Mucosa of descending colon (tissue), 3 donors: ENCODE data around the gene LRP1-AS. TPM values are rescaled to one million over a fixed set of nuclear protein-coding genes. Genes with fewer than 3 reads are reported as not detected.
A peak's percentile ranks its signal among the peaks of the same experiment; 100 is the strongest.

ENCODE experiments used
- ATAC-seq: fragments of 200-7000 bp; cut with Tn5 transposase; one replicate; pipeline ENCODE4 v1.9.1; 2020; ENCODE audit warnings: mild to moderate bottlenecking, moderate library complexity
- DNase-seq, 3 donors: peaks; one replicate each; pipeline ENCODE4 v3.0.0-alpha.2; 2020
- H3K36me3 ChIP-seq: fragments of 200-600 bp; one replicate; pipeline ENCODE4 v1.8.0; 2021; ENCODE audit warnings: low read depth, mild to moderate bottlenecking
- H3K4me1 ChIP-seq: fragments of 200-600 bp; one replicate; pipeline ENCODE4 v1.8.0; 2021; ENCODE audit warnings: low read depth, mild to moderate bottlenecking
- H3K4me3 ChIP-seq: fragments of 200-600 bp; one replicate; pipeline ENCODE4 v1.8.0; 2021; ENCODE audit warnings: mild to moderate bottlenecking
- H3K9me3 ChIP-seq: fragments of 200-600 bp; one replicate; pipeline ENCODE4 v1.8.0; 2021; ENCODE audit warnings: mild to moderate bottlenecking
- intact Hi-C, 2 donors: fragments of 100-400 bp; cut with DNase I in 1 of 2; cut with micrococcal nuclease in 1 of 2; formaldehyde crosslinking; loops; one replicate each; pipeline versions ENCODE4 v1.11.0 to v1.11.1; 2022; cut with DNase I, micrococcal nuclease
- long read RNA-seq, 2 donors: library from polyadenylated mRNA; unstranded; transcript quantifications; one replicate each; pipeline ENCODE4 v2.0.0, GENCODE V29; 2019 to 2021
- total RNA-seq, 3 donors: library from RNA; stranded (reverse); fragmentation: NEBNext Ultra II Directional in 2 of 3; extraction: Animal tissue kit (Norgen Biotek cat#: 25700) in 2 of 3; gene quantifications; one replicate each; pipeline versions ENCODE4 v1.2.1 to v1.2.4, GENCODE V29; 2021 to 2023
- TF ChIP-seq, protein P1 (sequence below): fragments of 200-600 bp; IDR thresholded peaks from one replicate; pipeline ENCODE4 v1.8.0; 2022; ENCODE audit warnings: antibody characterized with exemption, mild to moderate bottlenecking
- donor health status: DM: no; HTN: no; CAD: no; lungs with moderate emphysema.
- donor health status: DM: no; HTN: no; CAD: no.
- donor health status: DM: no; HTN: yes; CAD: no.

The LRP1-AS gene
- total RNA-seq: not detected
- long read RNA-seq, donor 1: 0 reads
- long read RNA-seq, donor 2: 0 reads

DNA sequence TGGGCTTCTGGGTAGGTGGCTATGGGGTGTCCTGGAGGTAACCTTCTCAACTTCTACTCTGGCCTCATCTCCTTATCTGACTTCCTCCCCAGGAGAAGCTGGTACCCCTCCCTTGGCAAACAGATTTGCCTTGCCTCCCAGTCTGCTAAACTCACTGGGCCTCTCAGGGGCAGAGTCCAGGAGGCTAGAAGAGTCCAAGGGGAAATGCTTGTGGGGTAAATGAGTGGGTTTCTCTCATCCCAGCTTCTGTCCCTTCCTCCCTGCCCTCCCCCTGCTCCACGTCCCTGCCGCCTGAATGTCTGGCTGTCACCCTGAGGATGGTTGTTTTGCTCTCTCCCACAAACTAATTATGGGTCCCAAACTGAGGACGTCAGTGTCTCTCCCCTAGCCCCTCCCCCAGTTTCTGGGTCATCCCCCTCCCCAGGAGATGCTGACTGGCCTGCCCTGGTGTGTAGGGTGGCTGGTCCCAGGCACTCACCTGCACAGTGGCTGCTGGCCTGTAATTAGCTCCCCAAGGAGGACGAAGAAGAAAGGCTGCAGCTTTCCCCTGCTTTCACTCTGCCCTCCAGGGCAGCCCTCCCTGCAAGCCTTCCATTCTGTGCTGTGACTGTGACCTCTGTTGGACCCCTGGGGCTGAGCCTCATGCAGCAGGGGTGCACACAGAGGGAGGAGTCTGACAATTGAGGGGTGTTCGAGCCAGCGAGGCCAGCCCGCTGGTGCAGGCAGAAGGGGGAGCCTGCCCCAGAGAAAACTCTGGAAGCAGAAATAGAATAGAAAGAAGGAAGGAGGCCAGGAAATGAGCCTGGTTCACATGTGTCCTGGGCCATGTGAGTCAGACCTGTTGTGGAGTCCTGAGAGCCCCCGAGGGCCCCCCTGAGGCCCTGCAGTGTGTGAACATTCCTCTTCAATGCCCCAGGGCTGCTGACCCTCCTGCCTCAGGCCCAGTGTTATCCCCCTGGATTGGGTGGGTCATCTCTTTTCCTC, at the start of gene LRP1-AS:
LRP1-AS (minus strand) TSS at position 659 of the 984 bp plus-strand sequence.
- peak; percentile 54 to 72 (median 72) for DNase-seq
- Histone ChIP-seq H3K4me3 (no peak within 1 kb of the TSS), H3K4me1 (peaks cover 49% of the 10 kb centered on the region), H3K9me3 (no peaks in the 10 kb centered on the region), H3K36me3 (no peaks in the 10 kb centered on the region)
- peak; percentile 84 for ATAC-seq
- intact Hi-C loops: no loop called here
- TF ChIP-seq, protein P1, sequence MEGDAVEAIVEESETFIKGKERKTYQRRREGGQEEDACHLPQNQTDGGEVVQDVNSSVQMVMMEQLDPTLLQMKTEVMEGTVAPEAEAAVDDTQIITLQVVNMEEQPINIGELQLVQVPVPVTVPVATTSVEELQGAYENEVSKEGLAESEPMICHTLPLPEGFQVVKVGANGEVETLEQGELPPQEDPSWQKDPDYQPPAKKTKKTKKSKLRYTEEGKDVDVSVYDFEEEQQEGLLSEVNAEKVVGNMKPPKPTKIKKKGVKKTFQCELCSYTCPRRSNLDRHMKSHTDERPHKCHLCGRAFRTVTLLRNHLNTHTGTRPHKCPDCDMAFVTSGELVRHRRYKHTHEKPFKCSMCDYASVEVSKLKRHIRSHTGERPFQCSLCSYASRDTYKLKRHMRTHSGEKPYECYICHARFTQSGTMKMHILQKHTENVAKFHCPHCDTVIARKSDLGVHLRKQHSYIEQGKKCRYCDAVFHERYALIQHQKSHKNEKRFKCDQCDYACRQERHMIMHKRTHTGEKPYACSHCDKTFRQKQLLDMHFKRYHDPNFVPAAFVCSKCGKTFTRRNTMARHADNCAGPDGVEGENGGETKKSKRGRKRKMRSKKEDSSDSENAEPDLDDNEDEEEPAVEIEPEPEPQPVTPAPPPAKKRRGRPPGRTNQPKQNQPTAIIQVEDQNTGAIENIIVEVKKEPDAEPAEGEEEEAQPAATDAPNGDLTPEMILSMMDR: no peak

DNA sequence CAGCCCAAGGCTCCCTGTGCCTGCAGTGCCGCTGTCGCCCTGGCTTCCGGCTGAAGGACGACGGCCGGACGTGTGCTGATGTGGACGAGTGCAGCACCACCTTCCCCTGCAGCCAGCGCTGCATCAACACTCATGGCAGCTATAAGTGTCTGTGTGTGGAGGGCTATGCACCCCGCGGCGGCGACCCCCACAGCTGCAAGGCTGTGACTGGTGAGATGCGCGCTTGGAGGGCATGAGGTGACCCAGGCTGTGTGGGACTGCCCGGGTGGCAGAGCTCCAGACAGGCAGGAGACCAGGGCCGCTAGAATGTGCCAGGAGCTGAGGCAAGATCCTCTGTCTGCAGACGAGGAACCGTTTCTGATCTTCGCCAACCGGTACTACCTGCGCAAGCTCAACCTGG, 49.5 kb upstream of the LRP1-AS start:
- peak in 1 of 3 donors; percentile 41 for DNase-seq
- TF ChIP-seq, protein P1: no peak
- ATAC-seq: no peak
- Histone ChIP-seq H3K4me1 (no peaks in the 10 kb centered on the region), H3K9me3 (no peaks in the 10 kb centered on the region), H3K4me3 (no peak overlapping the region), H3K36me3 (peaks cover 12% of the 10 kb centered on the region)
- intact Hi-C loops: no loop called here

DNA sequence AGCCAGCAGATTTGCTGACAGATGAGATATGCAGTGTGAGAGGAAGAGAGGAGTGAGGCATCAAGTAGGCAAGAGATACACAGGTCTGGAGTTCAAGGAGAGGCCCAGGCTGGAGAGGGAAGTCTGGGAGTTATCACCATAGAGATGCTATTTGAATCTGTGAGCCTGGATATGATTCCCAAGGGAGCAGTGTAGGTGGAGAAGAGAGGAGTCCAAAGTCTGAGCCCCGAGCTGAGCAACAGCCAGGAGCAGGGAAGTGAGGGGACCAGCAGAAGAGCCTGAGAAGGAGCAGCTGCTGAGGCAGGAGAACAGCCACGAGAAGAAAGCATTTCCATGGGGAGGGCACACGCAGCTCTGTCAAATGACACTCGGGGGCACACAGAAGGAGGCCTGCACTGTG, 49.0 kb upstream of the LRP1-AS start:
- Histone ChIP-seq H3K4me1 (no peaks in the 10 kb centered on the region), H3K9me3 (no peaks in the 10 kb centered on the region), H3K36me3 (peaks cover 12% of the 10 kb centered on the region), H3K4me3 (no peak overlapping the region)
- no peak for DNase-seq
- intact Hi-C loops: no loop called here
- TF ChIP-seq, protein P1: no peak
- ATAC-seq: no peak

DNA sequence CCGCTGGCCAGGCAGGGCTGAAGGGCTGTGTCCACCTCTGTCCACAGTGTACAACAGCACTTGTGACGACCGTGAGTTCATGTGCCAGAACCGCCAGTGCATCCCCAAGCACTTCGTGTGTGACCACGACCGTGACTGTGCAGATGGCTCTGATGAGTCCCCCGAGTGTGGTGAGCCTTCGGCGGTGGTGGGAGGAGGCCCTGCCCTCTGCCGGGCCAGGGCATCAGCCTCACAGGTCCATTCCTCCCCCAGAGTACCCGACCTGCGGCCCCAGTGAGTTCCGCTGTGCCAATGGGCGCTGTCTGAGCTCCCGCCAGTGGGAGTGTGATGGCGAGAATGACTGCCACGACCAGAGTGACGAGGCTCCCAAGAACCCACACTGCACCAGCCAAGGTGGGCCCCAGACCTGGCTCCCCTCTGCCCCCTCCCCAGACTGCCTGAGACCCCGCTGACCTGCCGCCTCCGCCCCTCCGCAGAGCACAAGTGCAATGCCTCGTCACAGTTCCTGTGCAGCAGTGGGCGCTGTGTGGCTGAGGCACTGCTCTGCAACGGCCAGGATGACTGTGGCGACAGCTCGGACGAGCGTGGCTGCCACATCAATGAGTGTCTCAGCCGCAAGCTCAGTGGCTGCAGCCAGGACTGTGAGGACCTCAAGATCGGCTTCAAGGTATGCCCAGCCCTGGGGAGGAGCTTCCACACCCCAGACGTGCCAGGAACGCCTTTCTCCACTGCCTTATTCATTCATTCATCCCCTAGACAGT, 48.4 kb upstream of the LRP1-AS start:
- TF ChIP-seq, protein P1: no peak
- no peaks in the 10 kb centered on the region for H3K4me1 ChIP-seq
- no peak for ATAC-seq
- peak in 1 of 3 donors; percentile 45 for DNase-seq
- intact Hi-C loops: no loop called here
- no peak overlapping the region for H3K4me3 ChIP-seq
- peaks cover 12% of the 10 kb centered on the region for H3K36me3 ChIP-seq
- H3K9me3 ChIP-seq: no peaks in the 10 kb centered on the region

DNA sequence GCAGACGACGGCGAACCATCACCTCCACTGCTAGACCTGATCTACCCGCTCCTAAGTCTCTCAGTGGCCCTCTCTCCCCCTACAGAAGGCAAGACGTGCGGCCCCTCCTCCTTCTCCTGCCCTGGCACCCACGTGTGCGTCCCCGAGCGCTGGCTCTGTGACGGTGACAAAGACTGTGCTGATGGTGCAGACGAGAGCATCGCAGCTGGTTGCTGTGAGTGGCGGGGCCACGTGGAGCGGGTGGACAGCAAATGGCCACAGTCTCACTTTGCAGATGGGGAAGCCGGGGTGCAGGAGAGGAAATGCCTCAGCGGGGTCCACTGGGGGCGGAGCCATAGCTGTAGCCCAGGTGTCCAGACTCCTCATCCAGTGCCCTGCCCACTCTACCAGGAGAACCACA, 47.8 kb upstream of the LRP1-AS start:
- no peaks in the 10 kb centered on the region for H3K9me3 ChIP-seq
- no peaks in the 10 kb centered on the region for H3K4me1 ChIP-seq
- intact Hi-C loops: no loop called here
- H3K36me3 ChIP-seq: peaks cover 12% of the 10 kb centered on the region
- DNase-seq (no peak), ATAC-seq (no peak)
- TF ChIP-seq, protein P1: no peak
- no peak overlapping the region for H3K4me3 ChIP-seq
